ENCODE results near the gene PPP1R9A.

Gene PPP1R9A

DNA sequence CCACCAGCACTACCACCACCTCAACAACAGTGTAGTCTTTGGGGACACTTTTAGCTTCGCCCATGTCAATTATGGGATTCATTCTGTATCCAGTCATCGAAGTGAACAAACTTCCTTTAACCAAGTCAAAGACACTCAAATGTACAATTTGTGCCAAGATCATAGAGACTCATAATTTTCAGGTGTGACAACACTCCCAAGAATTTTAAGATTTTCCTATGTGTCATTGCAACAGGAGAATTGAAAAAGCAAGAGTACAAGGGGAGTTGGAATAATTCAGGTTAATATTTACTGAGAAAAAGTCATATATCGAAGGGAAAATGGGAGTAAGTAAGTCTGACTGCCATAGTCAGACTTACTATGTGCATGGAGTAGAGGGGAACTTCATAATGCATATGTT, 390.7 kb downstream of the PPP1R9A start:
- H3K27me3 ChIP-seq (ENCODE audit: low read length), result no peaks in the 10 kb centered on the region
- H3K9me3 ChIP-seq (ENCODE audit: insufficient read depth, low read length), result no peaks in the 10 kb centered on the region
- H2AFZ ChIP-seq (ENCODE audit: low read depth, low read length, severe bottlenecking), result no peak overlapping the region
- no peaks in the 10 kb centered on the region for H4K20me1 ChIP-seq (ENCODE audit: low read depth, low read length)
- H3F3A ChIP-seq (ENCODE audit: insufficient read depth), result no peaks in the 10 kb centered on the region
- H3K9ac ChIP-seq (ENCODE audit: low read length), result no peak overlapping the region
- no peak overlapping the region for H3K4me3 ChIP-seq (ENCODE audit: insufficient read depth, low read length, poor library complexity, severe bottlenecking)
- TF ChIP-seq EZH2phosphoT487 (conservative IDR thresholded peaks at IDR 0.05; ENCODE audit: low read length) (no peak), CTCF (IDR thresholded peaks at IDR 0.05; ENCODE audit: insufficient read depth, low read length, poor library complexity, severe bottlenecking) (no peak)
- H3K9me2 ChIP-seq (replicated peaks; ENCODE audit: insufficient read depth, low read length), result no peaks in the 10 kb centered on the region
- H3K4me2 ChIP-seq (ENCODE audit: low read depth, low read length, poor library complexity, severe bottlenecking), result no peak overlapping the region
- no peak overlapping the region for H3K27ac ChIP-seq (ENCODE audit: low read depth, low read length)
- no peaks in the 10 kb centered on the region for H3K79me2 ChIP-seq (ENCODE audit: insufficient read depth, low read length)
- H3K36me3 ChIP-seq (ENCODE audit: low read length), result no peaks in the 10 kb centered on the region

DNA sequence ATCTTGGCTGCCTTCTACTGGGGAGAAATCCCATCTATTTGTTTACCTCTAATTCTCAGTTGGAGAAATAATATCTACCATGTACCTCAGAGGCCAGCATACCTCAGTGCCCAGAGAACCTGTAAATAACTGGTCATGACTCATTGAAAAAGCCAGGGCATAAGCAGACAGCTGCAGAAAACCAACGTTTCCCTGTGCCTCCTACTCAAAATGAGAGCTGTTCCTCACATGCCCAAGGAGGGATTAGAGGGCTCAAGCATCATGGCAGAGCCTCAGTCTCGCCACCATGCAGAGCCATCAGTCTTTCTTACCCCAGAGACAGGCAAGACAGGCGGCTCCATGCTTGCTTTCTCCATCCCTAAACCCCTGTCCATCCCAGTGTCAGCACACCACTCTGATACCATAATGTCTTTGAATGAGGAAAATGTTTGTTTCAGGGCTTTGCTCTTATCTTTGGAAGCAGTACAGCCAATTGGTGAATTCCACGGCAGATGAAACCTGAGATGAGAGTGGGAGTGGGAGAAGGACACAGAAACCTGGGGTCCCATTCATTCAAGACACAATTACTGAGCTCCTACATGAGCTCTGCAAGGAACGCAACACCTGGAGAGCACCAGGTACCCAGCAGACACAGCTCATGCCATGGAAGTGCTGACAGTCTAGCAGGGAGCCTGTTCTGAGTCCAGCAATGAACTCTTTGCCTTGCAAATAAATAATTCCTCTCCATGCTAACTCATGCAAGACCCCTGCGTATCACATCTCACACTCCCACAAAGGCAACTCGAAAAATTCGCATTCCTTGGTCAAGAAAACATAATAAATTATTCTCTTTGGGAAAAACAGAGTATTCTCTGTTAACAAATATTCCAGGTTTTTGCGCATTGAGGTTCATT, 395.9 kb downstream of the PPP1R9A start:
- Histone ChIP-seq H3K27ac (ENCODE audit: low read depth, low read length) (no peak overlapping the region), H3K36me3 (ENCODE audit: low read length) (no peaks in the 10 kb centered on the region), H3K9me3 (ENCODE audit: insufficient read depth, low read length) (no peaks in the 10 kb centered on the region), H3K9ac (ENCODE audit: low read length) (no peak overlapping the region), H3K79me2 (ENCODE audit: insufficient read depth, low read length) (no peaks in the 10 kb centered on the region), H3K4me2 (ENCODE audit: low read depth, low read length, poor library complexity, severe bottlenecking) (no peak overlapping the region), H3K4me3 (ENCODE audit: insufficient read depth, low read length, poor library complexity, severe bottlenecking) (no peak overlapping the region), H3K9me2 (replicated peaks; ENCODE audit: insufficient read depth, low read length) (no peaks in the 10 kb centered on the region), H4K20me1 (ENCODE audit: low read depth, low read length) (no peaks in the 10 kb centered on the region), H3K27me3 (ENCODE audit: low read length) (no peaks in the 10 kb centered on the region), H2AFZ (ENCODE audit: low read depth, low read length, severe bottlenecking) (no peak overlapping the region), H3F3A (ENCODE audit: insufficient read depth) (no peaks in the 10 kb centered on the region)
- TF ChIP-seq CTCF (IDR thresholded peaks at IDR 0.05; ENCODE audit: insufficient read depth, low read length, poor library complexity, severe bottlenecking) (no peak), EZH2phosphoT487 (conservative IDR thresholded peaks at IDR 0.05; ENCODE audit: low read length) (no peak)

GRCh38 chr7:95304990-95305389, 397.6 kb downstream of the PPP1R9A start:
- no peaks in the 10 kb centered on the region for H3K27me3 ChIP-seq (ENCODE audit: low read length)
- no peaks in the 10 kb centered on the region for H3K9me3 ChIP-seq (ENCODE audit: insufficient read depth, low read length)
- H3K4me2 ChIP-seq (ENCODE audit: low read depth, low read length, poor library complexity, severe bottlenecking), result no peak overlapping the region
- no peaks in the 10 kb centered on the region for H3K9me2 ChIP-seq (replicated peaks; ENCODE audit: insufficient read depth, low read length)
- H3K79me2 ChIP-seq (ENCODE audit: insufficient read depth, low read length), result no peaks in the 10 kb centered on the region
- no peak overlapping the region for H3K9ac ChIP-seq (ENCODE audit: low read length)
- no peaks in the 10 kb centered on the region for H3K36me3 ChIP-seq (ENCODE audit: low read length)
- H3F3A ChIP-seq (ENCODE audit: insufficient read depth), result no peaks in the 10 kb centered on the region
- no peak overlapping the region for H3K27ac ChIP-seq (ENCODE audit: low read depth, low read length)
- H3K4me3 ChIP-seq (ENCODE audit: insufficient read depth, low read length, poor library complexity, severe bottlenecking), result no peak overlapping the region
- no peaks in the 10 kb centered on the region for H4K20me1 ChIP-seq (ENCODE audit: low read depth, low read length)
- no peak overlapping the region for H2AFZ ChIP-seq (ENCODE audit: low read depth, low read length, severe bottlenecking)
- TF ChIP-seq CTCF (IDR thresholded peaks at IDR 0.05; ENCODE audit: insufficient read depth, low read length, poor library complexity, severe bottlenecking) (no peak), EZH2phosphoT487 (conservative IDR thresholded peaks at IDR 0.05; ENCODE audit: low read length) (no peak)

All from SU-DHL-6 (cell line).